ENCODE results near the gene KRT26.

GRCh38 chr17:40818733-40819527, 46.9 kb upstream of the KRT26 start:
- TF ChIP-seq, protein P1, sequence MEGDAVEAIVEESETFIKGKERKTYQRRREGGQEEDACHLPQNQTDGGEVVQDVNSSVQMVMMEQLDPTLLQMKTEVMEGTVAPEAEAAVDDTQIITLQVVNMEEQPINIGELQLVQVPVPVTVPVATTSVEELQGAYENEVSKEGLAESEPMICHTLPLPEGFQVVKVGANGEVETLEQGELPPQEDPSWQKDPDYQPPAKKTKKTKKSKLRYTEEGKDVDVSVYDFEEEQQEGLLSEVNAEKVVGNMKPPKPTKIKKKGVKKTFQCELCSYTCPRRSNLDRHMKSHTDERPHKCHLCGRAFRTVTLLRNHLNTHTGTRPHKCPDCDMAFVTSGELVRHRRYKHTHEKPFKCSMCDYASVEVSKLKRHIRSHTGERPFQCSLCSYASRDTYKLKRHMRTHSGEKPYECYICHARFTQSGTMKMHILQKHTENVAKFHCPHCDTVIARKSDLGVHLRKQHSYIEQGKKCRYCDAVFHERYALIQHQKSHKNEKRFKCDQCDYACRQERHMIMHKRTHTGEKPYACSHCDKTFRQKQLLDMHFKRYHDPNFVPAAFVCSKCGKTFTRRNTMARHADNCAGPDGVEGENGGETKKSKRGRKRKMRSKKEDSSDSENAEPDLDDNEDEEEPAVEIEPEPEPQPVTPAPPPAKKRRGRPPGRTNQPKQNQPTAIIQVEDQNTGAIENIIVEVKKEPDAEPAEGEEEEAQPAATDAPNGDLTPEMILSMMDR (IDR thresholded peaks at IDR 0.05 in 8 of 11, conservative IDR thresholded peaks at IDR 0.05 in 3 of 11) = peak in 1 of 11 experiments; percentile 11
- no peak for TF ChIP-seq POLR2A (IDR thresholded peaks at IDR 0.05)
- peak; percentile 70 to 79 (median 75) for TF ChIP-seq POLR2AphosphoS5 (IDR thresholded peaks at IDR 0.05)

All from spleen (tissue), 7 donors.